HepG2 (cell line): ENCODE measurements around the gene LANCL2. TPM values are rescaled to one million over a fixed set of nuclear protein-coding genes. Genes with fewer than 3 reads are reported as not detected.
A peak's percentile ranks its signal among the peaks of the same experiment; 100 is the strongest.

ENCODE experiments used
- ATAC-seq: fragments of 200-7000 bp; cut with Tn5 transposase; 3 replicates; pipeline ENCODE4 v1.9.1; 2020; ENCODE audit warnings: mild to moderate bottlenecking, moderate library complexity
- BruUV-seq: library from RNA; stranded (reverse); fragments of 400-500 nt; replicated peaks from 2 replicates; lab custom pipeline; 2021; lab: Mats Ljungman, UMichigan
- CTCF ChIA-PET: fragments of 300-600 bp; formaldehyde crosslinking; extraction: SDS; loops from one replicate; lab custom pipeline; 2021; ENCODE audit warnings: low total read pairs, inconsistent platforms, low intra/inter-chr PET ratio; lab: Yijun Ruan, JAX
- POLR2A ChIA-PET: fragments of 350-600 bp; sonication (Branson Sonifier 250); formaldehyde crosslinking; loops from one replicate; lab custom pipeline; 2020; ENCODE audit warnings: antibody characterized with exemption, inconsistent platforms; lab: Yijun Ruan, JAX
- DNase-seq: peaks from one replicate; pipeline ENCODE4 v3.0.0-alpha.2; 2015; ENCODE audit warnings: low spot score
- FAIRE-seq: peaks from 3 replicates; lab custom pipeline; 2011; peaks lifted over from hg19 to GRCh38; lab: Jason Lieb, UNC
- H2AFZ ChIP-seq: one replicate; pipeline ENCODE4 v1.6.1; 2011; ENCODE audit warnings: low read length, inconsistent platforms
- H3K27ac ChIP-seq: fragments of 300-600 bp; 3 replicates; pipeline ENCODE4 v1.8.0; 2011; ENCODE audit warnings: mixed run types, mild to moderate bottlenecking, mixed read lengths, low read length, inconsistent platforms; ENCODE audit not compliant: insufficient read depth; ENCODE audit errors: extremely low read length
- H3K27me3 ChIP-seq, 2 experiments: fragments of 200-600 bp in 1 of 2; 2 replicates in 1 of 2; 3 replicates in 1 of 2; pipeline versions ENCODE4 v1.6.0 to v1.8.0; 2011; ENCODE audit warnings: low read length in 2 of 2, mild to moderate bottlenecking in 2 of 2, moderate library complexity in 2 of 2, inconsistent platforms in 1 of 2; ENCODE audit not compliant: insufficient read depth in 2 of 2, control insufficient read depth in 1 of 2
- H3K36me3 ChIP-seq, 2 experiments: fragments of 200-600 bp in 1 of 2; replicated peaks in 1 of 2; 2 replicates in 1 of 2; 3 replicates in 1 of 2; pipeline versions ENCODE4 v1.5.1 to v1.8.0; 2011; ENCODE audit warnings: low read length in 2 of 2, inconsistent platforms in 1 of 2; ENCODE audit not compliant: insufficient read depth in 2 of 2, control insufficient read depth in 1 of 2
- H3K4me1 ChIP-seq: 2 replicates; pipeline ENCODE4 v1.5.1; 2012; ENCODE audit warnings: low read length, inconsistent platforms; ENCODE audit not compliant: insufficient read depth
- H3K4me2 ChIP-seq: 2 replicates; pipeline ENCODE4 v1.6.0; 2011; ENCODE audit warnings: low read depth, low read length, inconsistent platforms
- H3K4me3 ChIP-seq, 3 experiments: fragments of 200-600 bp in 1 of 3; sonication (generic), shearing (Covaris generic) in 1 of 3; replicated peaks in 1 of 3; 2 replicates each; pipeline ENCODE4 v1.5.1; 2011 to 2016; ENCODE audit warnings: low read length in 3 of 3, inconsistent platforms in 2 of 3, low read depth in 2 of 3, mild to moderate bottlenecking in 2 of 3, control low read depth in 1 of 3, mixed read lengths in 1 of 3; ENCODE audit not compliant: insufficient read depth in 1 of 3
- H3K79me2 ChIP-seq: one replicate; pipeline ENCODE4 v1.6.1; 2011; ENCODE audit warnings: low read length, inconsistent platforms; ENCODE audit not compliant: insufficient read depth
- H3K9ac ChIP-seq: 2 replicates; pipeline ENCODE4 v1.6.0; 2011; ENCODE audit warnings: mild to moderate bottlenecking, low read depth, low read length, inconsistent platforms; ENCODE audit not compliant: insufficient read depth
- H3K9me3 ChIP-seq: 2 replicates; pipeline ENCODE4 v1.5.1; 2012; ENCODE audit warnings: mild to moderate bottlenecking, low read length
- H4K20me1 ChIP-seq: 2 replicates; pipeline ENCODE4 v1.6.0; 2011; ENCODE audit warnings: inconsistent platforms, mild to moderate bottlenecking, low read length, moderate library complexity; ENCODE audit not compliant: insufficient read depth
- ETV6 ChIP-seq: sonication (generic); formaldehyde crosslinking; conservative IDR thresholded peaks from 2 replicates; pipeline ENCODE4 v1.4.0; 2020; ENCODE audit warnings: missing genetic modification reagents
- GABPB1 ChIP-seq: IDR thresholded peaks from 2 replicates; pipeline ENCODE4 v1.6.1; 2016; ENCODE audit warnings: mild to moderate bottlenecking, missing genetic modification reagents, moderate library complexity, missing compliant biosample characterization
- MAFF ChIP-seq: IDR thresholded peaks from 2 replicates; pipeline ENCODE4 v1.6.1; 2011; ENCODE audit warnings: low read depth, low read length, improper control_type of control experiment
- MAFK ChIP-seq, 2 experiments: IDR thresholded peaks in 1 of 2; conservative IDR thresholded peaks in 1 of 2; 2 replicates each; pipeline ENCODE4 v1.6.1; 2011; ENCODE audit warnings: improper control_type of control experiment in 2 of 2, low read length in 2 of 2
- ZNF446 ChIP-seq: sonication (generic); formaldehyde crosslinking; IDR thresholded peaks from 2 replicates; pipeline ENCODE4 v1.5.0; 2020; ENCODE audit warnings: mild to moderate bottlenecking, missing genetic modification reagents
- ZNF562 ChIP-seq: sonication (generic); formaldehyde crosslinking; IDR thresholded peaks from 2 replicates; pipeline ENCODE4 v1.8.0; 2022; ENCODE audit warnings: missing genetic modification reagents, borderline replicate concordance
- ZNF713 ChIP-seq: sonication (generic); formaldehyde crosslinking; IDR thresholded peaks from 2 replicates; pipeline ENCODE4 v1.4.0; 2020; ENCODE audit warnings: mild to moderate bottlenecking, missing genetic modification reagents
- WGBS: methylation state at CpG from one replicate; pipeline ENCODE4 v1.1.6; 2017; ENCODE audit warnings: low lambda C conversion rate; 5-methylcytosine and 5-hydroxymethylcytosine counted together
- in situ Hi-C: cut with HindIII; loops from 2 replicates; pipeline ENCODE4 v1.10.0; 2017; ENCODE audit warnings: low pct_unique_long_range_greater_than_20kb; ENCODE audit not compliant: extremely low pct_ligation_motif_present
- intact Hi-C: fragments of 100-400 bp; cut with micrococcal nuclease; formaldehyde crosslinking; loops from one replicate; pipeline ENCODE4 v1.10.0; 2022; ENCODE audit not compliant: unreplicated experiment
- polyA plus RNA-seq, 8 experiments: library from polyadenylated mRNA; depleted of rRNA in 3 of 8; stranded (reverse) in 7 of 8; unstranded in 1 of 8; fragments of >200 nt; fragmentation: Illumina TruSeq in 4 of 8; extraction: Trizol in 4 of 8; gene quantifications; 2 replicates each; pipeline versions ENCODE4 v1.2.1 to v1.2.3, GENCODE V29; 2011 to 2016; ENCODE audit warnings: low read depth in 4 of 8, missing spikeins in 1 of 8, mixed read lengths in 1 of 8; ENCODE audit not compliant: insufficient read depth in 1 of 8
- total RNA-seq, 5 experiments: library from RNA; depleted of rRNA; stranded (reverse); fragments of >200 nt; fragmentation: Illumina TruSeq; extraction: Trizol; gene quantifications; 2 replicates each; pipeline ENCODE4 v1.2.3, GENCODE V29; 2016; ENCODE audit warnings: low read depth in 1 of 5
- TF ChIP-seq, protein P1 (sequence below): sonication (generic); formaldehyde crosslinking; IDR thresholded peaks from 2 replicates; pipeline ENCODE4 v1.4.0; 2020; ENCODE audit warnings: missing genetic modification reagents; ENCODE audit errors: not compliant biosample characterization
- TF ChIP-seq, protein P2 (sequence below): sonication (generic); formaldehyde crosslinking; IDR thresholded peaks from 2 replicates; pipeline ENCODE4; 2020; ENCODE audit warnings: missing genetic modification reagents, mild to moderate bottlenecking, borderline replicate concordance

Gene LANCL2
- total and polyA plus RNA-seq, 2 of the 13 experiments (the other 11 are each of a cell fraction or from before 2014, with no cell fraction given): 10.0 to 13.8 TPM

DNA sequence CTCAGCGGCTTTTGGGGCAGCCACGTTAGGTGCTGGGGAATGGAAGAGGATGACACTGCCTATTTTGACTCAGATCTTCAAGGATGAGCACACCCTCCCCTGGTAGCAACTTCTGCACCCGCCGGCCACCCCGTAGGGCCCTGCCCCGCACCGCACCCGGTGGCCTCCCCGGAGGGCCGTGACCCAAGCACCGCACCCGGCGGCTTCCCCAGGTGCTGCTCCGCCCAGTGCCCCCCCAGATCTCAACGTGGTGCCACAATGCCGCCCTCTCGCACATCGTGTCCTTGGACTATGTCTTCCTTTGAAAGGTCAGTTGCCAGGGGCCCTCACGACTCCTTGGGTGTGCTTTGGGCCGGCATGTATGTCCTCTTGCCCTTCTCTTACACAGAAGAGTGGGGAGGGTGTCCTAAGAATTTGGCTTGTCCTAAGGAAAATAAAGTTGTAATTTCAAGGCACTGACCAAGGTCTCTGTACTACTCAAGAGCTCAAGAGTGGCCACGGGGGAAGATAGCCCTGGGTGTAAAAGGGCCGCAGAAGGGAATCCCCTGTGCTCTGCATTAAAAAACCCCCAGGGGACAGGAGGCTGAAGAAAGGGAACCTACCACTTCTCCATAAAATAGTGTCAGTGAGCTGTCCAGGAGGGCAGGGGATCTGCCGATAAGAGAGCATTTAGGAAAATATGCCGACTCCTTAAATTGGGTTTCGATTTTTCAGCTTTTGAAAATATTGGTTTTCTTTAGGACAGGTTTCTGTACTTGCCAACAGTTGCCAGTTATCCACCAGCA lies 1.6 kb upstream of the LANCL2 start:
- POLR2A ChIA-PET: no interaction called here
- in situ Hi-C loops: no loop called here
- 77% methylated on average over 13 of the region's 25 CpGs for WGBS

DNA sequence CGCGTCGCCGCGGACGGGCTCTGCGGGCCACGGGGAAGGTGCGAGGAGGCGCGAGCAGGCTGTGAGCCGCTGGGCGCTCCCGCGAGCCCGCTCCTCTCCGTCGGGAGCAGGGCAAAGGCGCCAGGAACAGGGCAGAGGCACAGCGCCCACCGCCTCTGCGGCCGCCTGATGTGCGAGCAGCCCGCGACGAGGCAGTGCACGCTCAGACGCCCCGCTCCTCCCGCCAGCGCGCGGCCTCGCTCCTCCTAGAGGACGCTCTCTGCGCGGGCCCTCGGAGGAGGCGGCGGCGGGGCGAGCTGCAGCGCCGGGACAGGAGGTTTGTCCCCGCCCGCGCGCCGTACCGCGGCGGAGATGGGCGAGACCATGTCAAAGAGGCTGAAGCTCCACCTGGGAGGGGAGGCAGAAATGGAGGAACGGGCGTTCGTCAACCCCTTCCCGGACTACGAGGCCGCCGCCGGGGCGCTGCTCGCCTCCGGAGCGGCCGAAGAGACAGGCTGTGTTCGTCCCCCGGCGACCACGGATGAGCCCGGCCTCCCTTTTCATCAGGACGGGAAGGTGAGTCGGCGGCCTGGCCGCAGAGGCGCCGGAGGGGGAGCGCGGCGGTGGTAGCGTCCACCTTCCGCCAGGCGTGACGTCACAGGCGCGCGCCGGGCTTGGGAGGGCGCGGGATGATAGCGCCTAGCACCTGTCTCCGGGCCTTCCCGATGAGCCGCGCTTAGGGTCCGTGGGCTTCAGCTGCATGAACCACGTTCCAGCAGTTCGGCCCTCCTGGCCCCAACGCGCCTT lies 731 bp downstream of the LANCL2 start:
- Histone ChIP-seq H4K20me1 (no peaks in the 10 kb centered on the region), H3K79me2 (peaks cover 24% of the 10 kb centered on the region), H3K36me3 (no peaks in the 10 kb centered on the region; a peak in 1 of 5 replicates), H3K4me2 (peak overlapping the region; percentile 82), H3K4me3 (peak overlapping the region; percentile 98 to 99 (median 98)), H2AFZ (no peak overlapping the region), H3K9me3 (no peaks in the 10 kb centered on the region), H3K27me3 (no peaks in the 10 kb centered on the region; a peak in 1 of 5 replicates), H3K4me1 (peaks cover 44% of the 10 kb centered on the region), H3K27ac (peak overlapping the region; percentile 99), H3K9ac (peak overlapping the region; percentile 100)
- CTCF ChIA-PET: no interaction called here
- FAIRE-seq: no peak
- peak; percentile 94 for ATAC-seq
- BruUV-seq: no TSS peak
- POLR2A ChIA-PET: interaction anchor here (0.8 to 1.9 kb wide), 13 partner anchors 9 to 740 kb away, joined by 3 to 8 read pairs (median 4); partner anchors contain the start of genes CHCHD2, SEC61G and VOPP1
- in situ Hi-C loops (no loop called here), intact Hi-C loops (loop anchor here (2.0 kb wide), 2 partner anchors 49 to 205 kb away; no protein-coding TSS in a partner anchor)
- DNase-seq: peak; percentile 86
- WGBS: no CpG with 5 or more reads among the region's 101 CpGs
- TF ChIP-seq, protein P1, sequence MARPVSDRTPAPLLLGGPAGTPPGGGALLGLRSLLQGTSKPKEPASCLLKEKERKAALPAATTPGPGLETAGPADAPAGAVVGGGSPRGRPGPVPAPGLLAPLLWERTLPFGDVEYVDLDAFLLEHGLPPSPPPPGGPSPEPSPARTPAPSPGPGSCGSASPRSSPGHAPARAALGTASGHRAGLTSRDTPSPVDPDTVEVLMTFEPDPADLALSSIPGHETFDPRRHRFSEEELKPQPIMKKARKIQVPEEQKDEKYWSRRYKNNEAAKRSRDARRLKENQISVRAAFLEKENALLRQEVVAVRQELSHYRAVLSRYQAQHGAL: peak; percentile 35
- TF ChIP-seq, protein P2, sequence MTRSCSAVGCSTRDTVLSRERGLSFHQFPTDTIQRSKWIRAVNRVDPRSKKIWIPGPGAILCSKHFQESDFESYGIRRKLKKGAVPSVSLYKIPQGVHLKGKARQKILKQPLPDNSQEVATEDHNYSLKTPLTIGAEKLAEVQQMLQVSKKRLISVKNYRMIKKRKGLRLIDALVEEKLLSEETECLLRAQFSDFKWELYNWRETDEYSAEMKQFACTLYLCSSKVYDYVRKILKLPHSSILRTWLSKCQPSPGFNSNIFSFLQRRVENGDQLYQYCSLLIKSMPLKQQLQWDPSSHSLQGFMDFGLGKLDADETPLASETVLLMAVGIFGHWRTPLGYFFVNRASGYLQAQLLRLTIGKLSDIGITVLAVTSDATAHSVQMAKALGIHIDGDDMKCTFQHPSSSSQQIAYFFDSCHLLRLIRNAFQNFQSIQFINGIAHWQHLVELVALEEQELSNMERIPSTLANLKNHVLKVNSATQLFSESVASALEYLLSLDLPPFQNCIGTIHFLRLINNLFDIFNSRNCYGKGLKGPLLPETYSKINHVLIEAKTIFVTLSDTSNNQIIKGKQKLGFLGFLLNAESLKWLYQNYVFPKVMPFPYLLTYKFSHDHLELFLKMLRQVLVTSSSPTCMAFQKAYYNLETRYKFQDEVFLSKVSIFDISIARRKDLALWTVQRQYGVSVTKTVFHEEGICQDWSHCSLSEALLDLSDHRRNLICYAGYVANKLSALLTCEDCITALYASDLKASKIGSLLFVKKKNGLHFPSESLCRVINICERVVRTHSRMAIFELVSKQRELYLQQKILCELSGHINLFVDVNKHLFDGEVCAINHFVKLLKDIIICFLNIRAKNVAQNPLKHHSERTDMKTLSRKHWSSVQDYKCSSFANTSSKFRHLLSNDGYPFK (CRISPR knock-in tag): peak; percentile 97
- TF ChIP-seq GABPB1: peak; percentile 98
- peak; percentile 45; the same call in 1 of the 2 replicates for TF ChIP-seq ETV6 (CRISPR knock-in tag)
- TF ChIP-seq ZNF713 (CRISPR knock-in tag): no peak
- TF ChIP-seq ZNF446 (CRISPR knock-in tag): peak; percentile 42; the same call in 1 of the 2 replicates

More for the DNA sequence above, 1.6 kb upstream of the LANCL2 start:
- intact Hi-C loops: loop anchor here (2.0 kb wide), 1 partner anchor 207 kb away; no protein-coding TSS in a partner anchor
- Histone ChIP-seq H4K20me1 (no peaks in the 10 kb centered on the region), H3K9ac (no peak overlapping the region), H3K36me3 (no peaks in the 10 kb centered on the region), H3K4me2 (peak overlapping the region; percentile 71; the same call in 1 of the 2 replicates), H3K27me3 (no peaks in the 10 kb centered on the region; a peak in 1 of 5 replicates), H3K27ac (no peak overlapping the region), H2AFZ (no peak overlapping the region), H3K4me3 (no peak overlapping the region), H3K4me1 (peaks cover 42% of the 10 kb centered on the region), H3K79me2 (peaks cover 20% of the 10 kb centered on the region), H3K9me3 (no peaks in the 10 kb centered on the region)
- TF ChIP-seq ZNF562 (CRISPR knock-in tag) (no peak), MAFF (peak; percentile 42), MAFK (conservative IDR thresholded peaks at IDR 0.05 in 1 of 2, IDR thresholded peaks at IDR 0.05 in 1 of 2; ENCODE audit: low read length in 2 of 2) (peak; percentile 26 to 58; a peak in 2 of 4 replicates)
- no TSS peak for BruUV-seq
- no peak for FAIRE-seq
- ATAC-seq: no peak
- CTCF ChIA-PET: no interaction called here
- DNase-seq: no peak
